Left colon (tissue), 2 donors: ENCODE results near the gene TBC1D1. TPM values are rescaled to one million over a fixed set of nuclear protein-coding genes. Genes with fewer than 3 reads are reported as not detected.

Experiments
- ATAC-seq: fragments of 200-7000 bp; cut with Tn5 transposase; one replicate; pipeline ENCODE4 v1.9.1; 2020; ENCODE audit warnings: mild to moderate bottlenecking, moderate library complexity
- DNase-seq, 2 donors: peaks; one replicate each; pipeline ENCODE4 v3.0.0-alpha.2; 2020
- intact Hi-C, 2 donors: fragments of 100-400 bp; cut with DNase I in 1 of 2; cut with micrococcal nuclease in 1 of 2; formaldehyde crosslinking; loops; one replicate each; pipeline versions ENCODE4 v1.11.2 to v1.14.0; 2022; cut with DNase I, micrococcal nuclease
- total RNA-seq, 2 donors: library from RNA; stranded (reverse); fragmentation: NEBNext Ultra II Directional; extraction: Animal tissue kit (Norgen Biotek cat#: 25700); gene quantifications; one replicate each; pipeline ENCODE4 v1.2.1, GENCODE V29; 2021
- donor health status: DM: no; HTN: no; CAD: no.
- donor health status: DM: yes; HTN: yes; CAD: no.

TBC1D1 gene
- total RNA-seq, 2 donors from 2014 or later = 51.5 to 96.3 TPM

DNA sequence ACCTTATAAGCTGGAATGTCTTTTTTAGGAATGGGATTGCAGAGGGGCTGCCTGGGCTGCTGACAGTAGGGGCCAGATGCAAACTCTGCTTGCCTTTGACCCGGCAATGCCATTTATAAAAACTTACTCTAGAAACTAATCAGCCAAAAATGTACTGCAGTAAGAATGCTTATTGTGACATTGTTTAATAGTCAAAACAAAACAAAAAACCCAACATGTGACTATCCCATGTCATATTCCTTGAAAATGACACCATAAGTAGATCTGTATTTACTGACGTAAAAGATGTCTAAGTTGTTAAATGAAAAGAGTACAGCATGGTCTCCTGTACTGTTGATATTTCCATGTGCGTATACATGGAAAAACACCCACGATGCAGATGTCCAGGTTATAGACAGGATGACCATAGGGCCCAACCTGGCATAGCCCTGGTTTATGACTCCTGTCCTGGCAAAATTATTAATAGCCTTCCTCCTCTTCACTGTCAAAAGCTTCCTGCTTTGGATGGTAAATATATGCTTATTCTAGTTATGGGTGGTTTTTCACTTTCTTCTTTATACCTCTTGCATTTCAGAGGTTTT is 208.2 kb downstream of the TBC1D1 start:
- intact Hi-C loops = no loop called here
- no peak for ATAC-seq
- DNase-seq = no peak

DNA sequence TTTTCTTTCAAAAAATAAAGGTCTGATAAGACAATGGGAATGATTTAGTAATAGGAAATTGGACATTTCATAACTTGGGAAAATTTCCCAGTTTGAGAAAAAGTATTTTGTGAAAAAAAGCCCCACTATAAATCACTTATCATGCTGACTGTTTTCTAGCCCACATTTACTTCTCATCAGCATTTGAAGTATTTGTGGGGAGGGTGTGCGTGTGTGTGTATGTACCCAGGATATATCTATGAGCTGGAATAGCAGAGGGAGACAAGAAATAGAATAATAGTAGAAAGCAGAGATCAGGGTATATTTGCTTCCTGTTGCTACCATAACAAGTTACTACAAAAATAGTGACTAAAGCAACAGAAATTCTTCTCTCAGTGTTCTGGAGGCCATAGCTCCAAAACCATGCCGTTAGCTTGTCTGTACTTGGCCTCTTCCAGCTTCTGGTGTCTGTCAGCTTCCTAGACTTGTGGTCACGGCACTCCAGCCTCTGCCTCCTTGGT is 209.1 kb downstream of the TBC1D1 start:
- intact Hi-C loops = no loop called here
- ATAC-seq = no peak
- no peak for DNase-seq

DNA sequence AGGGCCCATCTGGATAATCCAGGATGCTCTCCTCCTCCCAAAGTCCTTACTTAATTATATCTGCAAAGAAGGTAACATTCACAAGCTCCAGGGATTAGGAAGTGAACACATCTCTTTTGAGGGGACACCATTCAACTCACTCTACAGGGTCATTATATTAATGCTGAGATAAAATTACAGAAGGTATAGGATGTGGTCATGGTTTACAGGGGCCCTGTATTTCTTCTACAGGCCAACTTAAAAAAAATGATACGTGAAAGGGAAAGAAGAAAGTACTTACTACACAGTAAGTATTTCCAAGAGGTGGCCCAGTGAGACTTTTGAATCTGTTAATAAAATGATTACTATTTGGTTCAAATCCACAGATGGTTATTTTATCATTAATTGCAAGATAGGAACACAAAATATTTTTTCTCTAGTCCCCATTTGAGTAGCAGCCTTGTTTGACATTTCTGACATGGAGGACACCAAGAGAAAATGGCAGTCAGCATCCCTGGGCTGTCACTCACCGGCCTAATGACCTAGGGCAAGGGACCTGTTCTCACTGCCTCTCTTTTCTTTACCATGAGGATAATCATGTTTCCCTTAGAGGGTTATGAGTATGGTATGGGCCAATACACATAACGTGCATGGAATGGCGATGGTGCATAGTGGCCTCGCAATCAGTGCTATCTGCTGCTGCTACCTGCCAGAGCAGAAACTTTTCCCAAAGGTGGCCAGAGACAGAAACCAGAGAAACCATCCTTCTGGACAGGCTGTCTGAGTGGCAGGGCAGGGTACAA is 209.8 kb downstream of the TBC1D1 start:
- intact Hi-C loops = no loop called here
- ATAC-seq (no peak), DNase-seq (no peak)

DNA sequence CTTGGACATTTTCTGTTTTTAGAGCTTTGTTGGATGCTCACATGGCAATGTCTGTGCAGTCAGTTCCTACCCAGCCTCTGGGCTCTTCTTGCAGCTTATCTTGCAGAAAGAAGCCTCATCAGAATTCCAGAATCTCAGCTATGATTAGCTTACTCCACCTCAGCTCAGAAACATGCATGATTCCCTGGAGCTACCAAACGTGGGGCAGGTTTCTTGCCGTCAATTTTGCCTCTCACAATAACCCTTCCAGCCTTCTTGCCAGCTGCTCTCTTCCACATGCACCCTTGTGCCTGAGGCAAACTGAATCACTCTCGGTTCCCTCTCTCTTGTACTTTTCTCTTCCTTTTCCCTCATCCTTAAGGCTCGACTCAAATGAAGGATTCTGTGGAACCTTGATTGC is 210.7 kb downstream of the TBC1D1 start:
- DNase-seq (no peak), ATAC-seq (no peak)
- intact Hi-C loops = no loop called here

DNA sequence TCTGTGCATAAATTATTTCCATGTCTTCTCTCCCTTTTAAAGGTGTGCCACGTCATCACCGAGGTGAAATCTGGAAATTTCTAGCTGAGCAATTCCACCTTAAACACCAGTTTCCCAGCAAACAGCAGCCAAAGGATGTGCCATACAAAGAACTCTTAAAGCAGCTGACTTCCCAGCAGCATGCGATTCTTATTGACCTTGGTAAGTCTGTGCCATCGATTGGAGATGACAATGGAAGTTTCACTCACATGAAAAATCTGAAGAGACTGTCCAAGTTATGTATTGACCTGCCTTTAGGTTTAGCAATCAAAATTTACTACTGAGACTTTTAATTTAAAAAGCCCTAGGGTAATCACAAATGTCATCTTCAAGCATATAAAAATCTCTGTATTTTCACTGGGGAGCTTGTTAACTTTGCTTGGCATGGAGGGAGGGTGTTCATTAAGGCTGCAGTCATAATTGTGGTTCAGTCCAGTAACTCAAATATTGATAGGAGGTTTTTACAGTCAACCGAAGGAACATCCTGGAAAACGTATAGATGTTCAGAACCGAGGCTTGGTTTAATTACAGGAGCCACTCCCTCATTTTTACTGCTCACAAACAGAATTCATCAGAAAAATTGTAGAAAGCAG is 212.2 kb downstream of the TBC1D1 start:
- peak; percentile 83 for ATAC-seq
- no peak for DNase-seq
- intact Hi-C loops = no loop called here

DNA sequence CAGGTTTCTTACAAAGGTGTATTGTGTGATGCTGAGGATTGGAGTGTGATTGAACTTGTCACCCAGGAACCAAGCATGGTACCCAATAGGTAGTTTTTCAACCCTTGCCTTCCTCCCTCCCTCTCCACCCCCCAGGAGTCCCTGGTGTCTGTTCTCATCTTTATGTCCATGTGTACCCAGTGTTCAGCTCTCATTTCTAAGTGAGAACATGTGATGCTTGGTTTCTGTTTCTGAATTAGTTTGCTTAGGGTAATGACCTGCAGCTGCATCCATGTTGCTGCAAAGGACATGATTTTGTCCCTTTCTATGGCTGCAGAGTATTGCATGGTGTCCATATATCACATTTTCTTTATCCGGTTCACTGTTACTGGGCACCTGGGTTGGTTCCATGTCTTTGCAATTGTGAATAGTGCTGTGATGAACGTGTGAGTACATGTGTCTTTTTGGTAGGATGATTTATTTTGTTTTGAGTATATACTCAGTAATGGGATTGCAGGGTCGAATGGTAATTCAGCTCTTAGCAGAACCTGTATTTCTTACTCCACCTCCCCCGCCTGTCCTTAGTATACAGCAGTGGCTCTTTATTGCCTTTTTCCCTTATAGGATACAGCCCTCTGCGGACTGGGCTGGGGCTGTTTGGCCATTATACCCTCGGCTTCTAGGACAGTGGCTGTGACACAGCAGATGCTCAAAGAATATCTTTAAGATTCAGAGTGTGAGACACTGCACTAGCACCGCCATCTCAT is 214.8 kb downstream of the TBC1D1 start:
- intact Hi-C loops = no loop called here
- DNase-seq (no peak), ATAC-seq (peak; percentile 9)

DNA sequence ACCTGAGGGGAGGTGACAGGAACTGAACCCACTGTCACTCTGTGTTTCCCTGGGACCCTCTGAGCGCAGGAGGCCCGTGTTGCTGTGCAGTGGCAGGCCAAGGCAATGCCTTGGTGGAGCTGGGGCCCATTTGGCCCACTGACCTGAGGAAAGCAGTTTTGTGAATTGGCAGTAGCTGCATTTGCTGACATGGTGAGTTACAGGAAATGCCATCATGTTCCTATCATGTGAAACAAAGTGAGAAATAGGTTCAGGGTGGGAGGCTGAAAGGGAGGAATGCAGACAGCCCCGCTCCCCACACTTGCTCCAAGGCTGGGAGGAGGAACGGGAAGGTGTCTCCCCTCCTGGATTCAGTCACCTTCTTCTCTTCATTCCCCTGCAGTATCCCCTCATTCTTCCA is 215.4 kb downstream of the TBC1D1 start:
- DNase-seq (no peak), ATAC-seq (no peak)
- intact Hi-C loops = no loop called here

DNA sequence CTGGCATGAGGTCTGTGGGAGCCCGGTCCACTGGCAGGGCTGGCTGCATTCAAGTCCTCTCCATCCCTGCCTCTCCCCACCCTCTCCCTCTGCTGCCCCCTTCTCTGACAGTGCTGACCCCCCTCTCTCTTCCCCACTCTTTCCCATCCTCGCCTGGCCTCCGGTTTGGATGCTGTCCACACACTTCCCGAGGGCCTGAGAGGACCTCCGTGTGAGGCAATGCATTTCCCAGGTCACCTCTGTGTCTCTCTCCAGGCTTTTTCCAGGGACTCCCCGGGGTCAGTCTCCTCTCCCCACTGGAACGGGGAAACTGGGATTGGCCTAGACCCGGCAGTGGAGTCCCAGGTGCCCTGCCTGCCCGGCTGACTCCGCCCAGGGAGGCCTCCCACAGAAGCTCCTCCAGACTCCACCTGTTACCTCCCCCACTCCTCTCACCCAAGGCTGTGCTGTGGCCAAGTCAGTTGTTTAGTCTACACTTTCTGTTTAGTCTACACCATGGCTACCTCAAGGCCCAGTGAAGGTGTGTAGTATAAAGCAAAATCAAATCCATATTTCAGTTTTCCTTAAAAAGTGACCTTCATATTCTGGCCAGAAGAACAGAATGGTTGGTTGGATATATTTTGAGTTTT is 216.1 kb downstream of the TBC1D1 start:
- intact Hi-C loops = no loop called here
- peak in 1 of 2 donors; percentile 48 for DNase-seq
- ATAC-seq = peak; percentile 47

DNA sequence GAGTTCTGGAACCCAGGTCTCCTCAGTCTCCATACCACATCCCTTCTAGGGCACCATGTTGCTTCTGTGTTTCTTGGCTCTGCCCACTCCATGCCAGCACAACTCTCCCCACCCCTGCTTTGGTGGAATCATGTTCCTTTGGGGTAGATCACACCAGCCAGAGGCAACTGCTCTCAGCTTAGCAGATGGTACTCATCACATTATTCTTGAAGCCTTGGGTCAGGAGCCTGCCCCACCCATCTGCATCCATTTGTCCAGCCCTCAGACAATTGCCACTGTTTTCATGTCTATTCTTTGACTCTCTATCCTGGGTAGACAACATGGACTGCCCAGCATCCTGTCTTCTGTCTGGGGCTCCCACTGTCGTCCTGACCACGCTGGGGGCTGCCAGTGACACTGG is 216.9 kb downstream of the TBC1D1 start:
- DNase-seq = no peak
- intact Hi-C loops = no loop called here
- ATAC-seq = no peak

DNA sequence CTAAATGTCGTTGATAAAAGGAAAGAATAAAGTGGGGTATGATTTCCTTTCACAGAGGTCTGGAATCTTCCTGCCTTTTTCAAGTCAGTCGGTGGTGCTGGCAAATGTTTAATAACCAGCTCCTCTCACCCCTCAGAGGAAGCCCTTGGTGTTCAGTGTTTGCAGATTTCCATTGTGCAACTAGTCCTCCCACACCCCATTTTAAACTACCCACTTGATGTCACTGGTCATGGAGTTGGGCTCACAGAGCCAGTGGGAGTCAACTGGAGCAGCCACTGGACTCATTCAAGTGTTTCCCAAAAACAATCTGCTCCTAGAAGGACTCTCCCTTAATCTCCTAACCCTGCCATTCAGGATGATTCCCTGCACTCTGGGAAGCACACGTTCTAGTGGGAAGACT is 218.5 kb downstream of the TBC1D1 start:
- intact Hi-C loops = no loop called here
- ATAC-seq (no peak), DNase-seq (no peak)

DNA sequence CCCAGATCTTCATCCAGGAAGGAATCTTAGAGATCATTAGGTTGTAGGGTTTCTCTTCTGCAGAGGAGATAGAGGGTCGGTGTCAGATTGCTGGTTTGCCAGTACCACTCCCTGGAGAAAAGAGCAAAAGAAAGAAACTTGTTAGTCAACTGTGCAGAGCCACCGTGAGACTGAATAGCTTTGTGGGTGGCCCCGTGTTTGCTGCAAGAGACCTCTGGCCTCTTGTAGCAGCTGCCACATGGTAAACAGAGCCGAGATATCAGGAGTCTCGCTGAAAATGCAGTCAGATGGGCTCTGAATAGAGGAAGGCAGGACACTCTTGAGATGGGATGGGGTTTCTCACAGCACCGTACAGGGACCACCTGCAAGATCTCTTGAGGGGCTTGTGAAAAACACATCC is 219.0 kb downstream of the TBC1D1 start:
- intact Hi-C loops = no loop called here
- ATAC-seq = peak; percentile 66
- no peak for DNase-seq

DNA sequence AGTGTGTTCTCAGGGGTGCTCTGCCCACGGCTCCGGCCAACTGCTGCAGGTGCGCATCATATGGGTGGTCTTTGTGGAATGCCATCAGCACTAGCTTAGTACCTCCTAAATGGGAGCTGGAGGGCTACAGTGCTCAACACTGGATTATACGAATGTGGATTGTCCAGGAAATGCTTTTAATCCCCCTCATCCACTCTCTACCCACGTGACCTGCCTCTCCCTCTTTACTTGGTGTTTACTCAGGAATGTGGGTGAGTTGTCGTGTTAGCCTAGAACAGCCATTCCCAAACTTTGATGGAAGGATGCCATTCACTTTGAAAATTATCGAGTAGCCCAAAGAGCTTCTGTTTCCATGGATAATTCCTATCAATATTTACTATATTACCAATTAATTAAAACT is 220.1 kb downstream of the TBC1D1 start:
- ATAC-seq (no peak), DNase-seq (no peak)
- intact Hi-C loops = no loop called here

DNA sequence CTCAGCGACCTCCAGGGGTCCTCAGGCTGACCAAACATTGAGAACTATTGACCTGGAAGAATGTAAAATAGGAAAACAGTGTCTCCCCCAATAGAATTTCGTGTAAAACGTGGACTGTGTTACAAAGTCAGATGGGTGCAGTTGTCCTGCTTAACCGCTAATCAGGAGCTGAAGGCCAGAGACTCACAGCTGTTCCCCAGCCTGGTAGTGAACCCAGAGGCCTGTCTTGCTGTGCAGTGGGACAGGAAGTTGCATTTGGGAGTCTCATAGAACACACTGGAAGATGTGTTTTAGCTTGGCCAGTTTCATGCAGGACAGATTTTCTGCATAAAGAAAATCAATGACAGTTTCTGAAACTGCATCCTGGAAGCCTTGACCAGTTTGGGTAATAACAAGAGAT is 220.8 kb downstream of the TBC1D1 start:
- ATAC-seq = no peak
- intact Hi-C loops = no loop called here

DNA sequence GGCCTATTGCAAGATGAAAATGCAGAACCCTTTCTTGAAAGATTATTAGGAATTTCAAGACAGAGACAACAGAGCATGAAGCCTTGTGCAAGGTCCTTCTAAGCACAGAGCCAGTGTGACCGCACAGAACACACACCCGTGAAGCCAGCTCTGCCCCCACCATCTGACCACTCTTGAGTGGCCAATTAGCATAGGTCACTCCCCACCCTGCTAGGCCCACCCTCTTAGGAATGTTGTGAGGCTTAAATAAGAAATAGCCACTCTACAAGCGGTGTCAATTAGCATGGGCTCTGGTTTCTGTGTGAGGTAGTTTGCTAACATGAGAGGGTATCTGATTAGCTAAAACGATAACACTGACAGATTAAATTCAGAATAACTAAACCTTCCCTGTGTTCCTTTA is 222.2 kb downstream of the TBC1D1 start:
- intact Hi-C loops = no loop called here
- ATAC-seq = no peak
- DNase-seq = peak in 1 of 2 donors; percentile 12

More for the DNA sequence above, 220.8 kb downstream of the TBC1D1 start:
- DNase-seq = no peak

DNA sequence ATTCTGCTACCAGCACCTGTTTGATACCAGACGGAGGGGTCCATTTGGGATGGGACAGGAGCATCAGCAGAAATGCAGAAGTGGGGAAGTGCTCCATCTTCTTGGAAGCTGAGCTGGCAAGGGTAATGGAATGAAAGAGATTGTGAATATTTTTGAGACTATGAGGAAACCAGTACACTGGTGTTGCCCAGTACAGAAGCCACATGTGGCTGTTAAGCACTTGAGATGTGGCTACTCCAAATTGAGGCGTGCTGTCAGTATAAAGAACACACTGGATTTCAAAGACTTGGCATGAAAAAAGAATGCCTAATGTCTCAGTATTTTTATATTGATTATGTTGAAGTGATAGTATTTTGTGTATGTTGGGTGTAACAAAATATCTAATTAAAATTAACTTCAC is 222.7 kb downstream of the TBC1D1 start:
- intact Hi-C loops = no loop called here
- DNase-seq = no peak
- no peak for ATAC-seq

DNA sequence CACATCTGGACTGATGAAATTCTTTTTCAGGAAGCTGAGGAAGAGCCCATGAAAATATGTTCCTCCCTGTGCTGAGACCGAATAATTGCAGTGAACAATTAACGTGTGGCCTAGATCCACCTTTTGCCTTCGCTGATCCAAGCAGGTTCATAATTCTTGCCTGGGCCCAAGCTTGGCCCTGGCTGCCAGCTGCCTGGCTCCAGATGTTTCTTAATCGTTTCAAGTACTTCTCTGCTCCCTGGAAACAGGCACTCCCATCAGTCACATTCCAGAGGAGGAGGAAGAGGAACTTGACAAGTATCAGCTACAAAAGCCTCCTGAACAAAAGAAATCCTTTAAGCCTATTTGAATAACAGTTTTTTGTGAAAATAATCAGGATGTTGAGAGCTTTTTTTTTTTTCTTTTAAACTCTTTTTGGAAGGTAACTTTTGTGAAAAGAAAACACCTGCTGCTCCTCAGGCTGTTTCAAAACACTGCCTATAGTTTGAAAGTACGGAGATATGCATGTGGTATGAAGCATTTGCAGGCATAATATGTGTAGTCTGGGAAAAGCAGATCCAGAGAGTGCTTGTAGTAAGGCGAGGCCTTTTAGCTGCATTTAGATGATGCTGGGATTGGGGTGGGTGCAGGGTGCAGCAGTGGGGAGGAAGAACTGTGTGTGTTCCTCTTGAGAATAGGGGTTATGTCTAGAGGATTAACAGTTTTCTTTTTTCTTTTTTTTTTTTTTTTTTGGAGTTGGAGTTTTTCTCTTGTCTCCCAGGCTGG is 223.7 kb downstream of the TBC1D1 start:
- intact Hi-C loops = no loop called here
- DNase-seq = peak in 1 of 2 donors; percentile 24
- ATAC-seq = peak; percentile 43

DNA sequence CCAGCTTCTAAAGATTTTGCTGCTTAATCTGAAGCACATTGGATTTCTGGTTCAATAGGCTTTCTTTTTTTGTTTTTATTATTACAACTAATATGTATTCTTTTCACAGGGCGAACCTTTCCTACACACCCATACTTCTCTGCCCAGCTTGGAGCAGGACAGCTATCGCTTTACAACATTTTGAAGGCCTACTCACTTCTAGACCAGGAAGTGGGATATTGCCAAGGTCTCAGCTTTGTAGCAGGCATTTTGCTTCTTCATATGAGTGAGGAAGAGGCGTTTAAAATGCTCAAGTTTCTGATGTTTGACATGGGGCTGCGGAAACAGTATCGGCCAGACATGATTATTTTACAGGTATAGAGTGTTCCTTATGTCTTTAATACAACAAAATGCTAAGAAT is 224.7 kb downstream of the TBC1D1 start:
- ATAC-seq = no peak
- intact Hi-C loops = no loop called here
- no peak for DNase-seq

DNA sequence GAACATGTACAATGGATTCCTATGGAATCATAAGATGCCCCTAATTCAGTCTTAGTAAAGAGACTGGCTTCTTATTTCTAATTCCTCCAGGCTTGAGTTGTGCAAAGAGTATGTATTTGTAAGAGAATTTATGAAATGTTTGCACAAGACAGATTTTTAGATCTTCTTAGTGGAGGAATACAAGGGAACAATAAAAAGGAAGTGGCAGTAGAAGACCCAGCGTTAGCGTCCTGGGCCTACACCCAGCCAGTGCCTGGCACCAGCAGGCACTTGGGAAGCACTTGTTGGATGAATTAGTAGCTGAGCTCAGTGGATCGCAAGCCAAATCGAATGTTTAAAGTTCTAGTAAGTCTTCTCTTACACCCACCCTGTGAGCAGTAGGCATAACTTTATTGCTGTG is 226.7 kb downstream of the TBC1D1 start:
- no peak for DNase-seq
- ATAC-seq = no peak
- intact Hi-C loops = no loop called here
